Measurements from ENCODE around the gene BYSL. TPM values are rescaled to one million over a fixed set of nuclear protein-coding genes. Genes with fewer than 3 reads are reported as not detected.

The BYSL gene
- total and polyA plus RNA-seq, 9 of the 15 experiments (the other 6 are each of a cell fraction or from before 2014, with no cell fraction given), result 22.2 to 92.3 (median 53.4) TPM

- no peak for TF ChIP-seq SAFB (IDR thresholded peaks at IDR 0.05; ENCODE audit: borderline replicate concordance, low read depth, low read length)
- no peak for TF ChIP-seq ZNF764 (CRISPR knock-in tag; IDR thresholded peaks at IDR 0.05; ENCODE audit: low read depth)
- TF ChIP-seq TOE1 (IDR thresholded peaks at IDR 0.05; ENCODE audit: borderline replicate concordance), result no peak
- TF ChIP-seq TOE1 (CRISPR knock-in tag; IDR thresholded peaks at IDR 0.05; ENCODE audit: borderline replicate concordance, low read depth), result peak; percentile 92; the same call in 1 of the 2 replicates
- TF ChIP-seq EP300 (IDR thresholded peaks at IDR 0.05; ENCODE audit: low read length), result peak; percentile 85
- TF ChIP-seq MGA (IDR thresholded peaks at IDR 0.05), result no peak
- TF ChIP-seq MAZ (CRISPR knock-in tag; conservative IDR thresholded peaks at IDR 0.05 in 1 of 2, IDR thresholded peaks at IDR 0.05 in 1 of 2), result peak; percentile 88 to 96
- TF ChIP-seq ZNF436 (CRISPR knock-in tag; IDR thresholded peaks at IDR 0.05), result no peak
- TF ChIP-seq ZBTB1 (CRISPR knock-in tag; IDR thresholded peaks at IDR 0.05; ENCODE audit: borderline replicate concordance, low read depth), result peak; percentile 75; the same call in 1 of the 2 replicates
- TF ChIP-seq FUS (optimal IDR thresholded peaks at IDR 0.05; ENCODE audit: low read depth, low read length), result no peak
- no peak; the same call in 1 of the 2 replicates for TF ChIP-seq ZBTB9 (CRISPR knock-in tag; IDR thresholded peaks at IDR 0.05)
- TF ChIP-seq MYC (IDR thresholded peaks at IDR 0.05; ENCODE audit: low read depth, low read length), result peak; percentile 65; the same call in 1 of the 2 replicates
- no peak for TF ChIP-seq MYC (CRISPR knock-in tag; IDR thresholded peaks at IDR 0.05; ENCODE audit: borderline replicate concordance, low read depth)
- TF ChIP-seq HDGF (IDR thresholded peaks at IDR 0.05), result peak; percentile 82; the same call in 1 of the 2 replicates
Observed at GRCh38 chr6:41936073-41936837, 15.0 kb downstream of the BYSL start (continued).
